K562 (cell line): ENCODE data around the gene CHCT1. TPM values are rescaled to one million over a fixed set of nuclear protein-coding genes. Genes with fewer than 3 reads are reported as not detected.

Experiments used
- ATF3 ChIP-seq, 2 experiments: fragments of 450-650 bp in 1 of 2; sonication (generic) in 1 of 2; formaldehyde crosslinking in 1 of 2; IDR thresholded peaks in 1 of 2; conservative IDR thresholded peaks in 1 of 2; 2 replicates each; pipeline versions ENCODE4 v1.6.1 to v1.8.1; 2016 to 2023; ENCODE audit warnings: mild to moderate bottlenecking in 2 of 2, moderate library complexity in 2 of 2, inconsistent platforms in 1 of 2, missing genetic modification reagents in 1 of 2
- BHLHE40 ChIP-seq: IDR thresholded peaks from 2 replicates; pipeline ENCODE4 v1.6.1; 2011; ENCODE audit warnings: low read length, improper control_type of control experiment
- DACH1 ChIP-seq: fragments of 450-650 bp; IDR thresholded peaks from 2 replicates; pipeline ENCODE4 v1.6.1; 2018; ENCODE audit not compliant: partially characterized antibody
- DDX20 ChIP-seq: fragments of 450-650 bp; IDR thresholded peaks from 2 replicates; pipeline ENCODE4 v1.6.1; 2016; ENCODE audit warnings: missing genetic modification characterization, low read depth, mild to moderate bottlenecking, missing compliant biosample characterization, moderate library complexity
- EP300 ChIP-seq: IDR thresholded peaks from 2 replicates; pipeline ENCODE4 v1.6.1; 2012; ENCODE audit warnings: low read length, improper control_type of control experiment
- FOS ChIP-seq: IDR thresholded peaks from 3 replicates; pipeline ENCODE4 v1.6.1; 2011; ENCODE audit not compliant: insufficient read length; ENCODE audit errors: extremely low read depth
- HBP1 ChIP-seq: fragments of 450-650 bp; formaldehyde crosslinking; IDR thresholded peaks from 2 replicates; pipeline ENCODE4 v1.4.0; 2022; ENCODE audit warnings: missing genetic modification characterization
- KDM2B ChIP-seq: fragments of 250-450 bp; sonication (Bioruptor Pico); IDR thresholded peaks from 2 replicates; pipeline ENCODE4 v1.8.0; 2021; ENCODE audit warnings: mild to moderate bottlenecking, moderate library complexity
- KDM5B ChIP-seq: fragments of 200-600 bp; sonication (generic); IDR thresholded peaks from 2 replicates; pipeline ENCODE4 v1.6.1; 2012; ENCODE audit warnings: low read depth, mild to moderate bottlenecking, moderate library complexity, low read length, control low read depth, inconsistent platforms; ENCODE audit not compliant: insufficient replicate concordance
- KLF1 ChIP-seq: fragments of 450-650 bp; IDR thresholded peaks from 2 replicates; pipeline ENCODE4 v1.6.1; 2016; ENCODE audit warnings: missing genetic modification characterization, missing compliant biosample characterization
- KLF16 ChIP-seq: IDR thresholded peaks from 2 replicates; pipeline ENCODE4 v1.6.1; 2016; ENCODE audit warnings: antibody characterized with exemption
- NR1H2 ChIP-seq: sonication (generic); formaldehyde crosslinking; IDR thresholded peaks from 2 replicates; pipeline ENCODE4 v1.4.0; 2020; ENCODE audit warnings: mild to moderate bottlenecking, missing genetic modification reagents
- PPARD ChIP-seq: fragments of 250-450 bp; sonication (Bioruptor Pico); IDR thresholded peaks from 2 replicates; pipeline ENCODE4 v1.8.0; 2022; ENCODE audit warnings: inconsistent platforms, mild to moderate bottlenecking, moderate library complexity
- SLC30A9 ChIP-seq: fragments of 250-450 bp; sonication (Bioruptor Pico); IDR thresholded peaks from 2 replicates; pipeline ENCODE4 v1.8.0; 2022; ENCODE audit warnings: mild to moderate bottlenecking, moderate library complexity
- TEAD2 ChIP-seq: fragments of 450-650 bp; IDR thresholded peaks from 2 replicates; pipeline ENCODE4 v1.6.1; 2016; ENCODE audit warnings: missing genetic modification characterization, control low read depth, missing compliant biosample characterization
- THRA ChIP-seq: fragments of 450-650 bp; IDR thresholded peaks from 2 replicates; pipeline ENCODE4 v1.6.1; 2017; ENCODE audit warnings: mild to moderate bottlenecking, moderate library complexity
- ZNF609 ChIP-seq: sonication (generic); formaldehyde crosslinking; IDR thresholded peaks from 2 replicates; pipeline ENCODE4 v1.8.1; 2023; ENCODE audit warnings: missing genetic modification reagents, mild to moderate bottlenecking, borderline replicate concordance
- ZNF766 ChIP-seq: fragments of 200-800 bp; sonication (Bioruptor generic); conservative IDR thresholded peaks from 2 replicates; pipeline ENCODE4 v1.6.1; 2016; ENCODE audit warnings: missing genetic modification characterization, missing compliant biosample characterization
- ZNF830 ChIP-seq: fragments of 250-450 bp; sonication (Bioruptor Pico); IDR thresholded peaks from 2 replicates; pipeline ENCODE4 v1.5.0; 2021; ENCODE audit warnings: mild to moderate bottlenecking
- polyA plus RNA-seq, 8 experiments: library from polyadenylated mRNA; depleted of rRNA in 4 of 8; stranded (reverse) in 5 of 8; unstranded in 3 of 8; fragments of >200 nt; fragmentation: Nextera tagmentation in 2 of 8; fragmentation: Illumina TruSeq in 1 of 8; extraction: Ambion mirVana in 2 of 8; extraction: Trizol in 1 of 8; gene quantifications; 2 replicates each; pipeline versions ENCODE4 v1.2.1 to v1.2.3, GENCODE V29; 2011 to 2014; ENCODE audit warnings: inconsistent platforms in 1 of 8, missing spikeins in 1 of 8
- total RNA-seq, 7 experiments: library from RNA; depleted of rRNA in 6 of 7; stranded (reverse); fragments of >200 nt in 6 of 7; fragmentation: Illumina TruSeq in 2 of 7; extraction: Trizol in 2 of 7; gene quantifications; 2 replicates each; pipeline versions ENCODE4 v1.2.1 to v1.2.3, GENCODE V29; 2011 to 2021; ENCODE audit warnings: low replicate concordance in 1 of 7

Gene CHCT1
- total and polyA plus RNA-seq, 9 of the 15 experiments (the other 6 are each of a cell fraction or from before 2014, with no cell fraction given): not detected

GRCh38 chr17:60391471-60392041 is 30.7 kb upstream of the CHCT1 start (continued):
- TF ChIP-seq EP300 (no peak), HBP1 (peak; percentile 70; the same call in 1 of the 2 replicates), ZNF830 (CRISPR knock-in tag) (no peak), ATF3 (IDR thresholded peaks at IDR 0.05) (no peak), ATF3 (CRISPR knock-in tag; conservative IDR thresholded peaks at IDR 0.05) (no peak), DACH1 (no peak), KLF1 (tag) (no peak), KDM5B (peak; percentile 48), BHLHE40 (no peak), SLC30A9 (CRISPR knock-in tag) (no peak), KDM2B (CRISPR knock-in tag) (no peak), FOS (no peak), TEAD2 (no peak), KLF16 (no peak), NR1H2 (no peak), DDX20 (tag) (no peak), ZNF766 (CRISPR knock-in tag) (no peak), THRA (no peak), ZNF609 (CRISPR knock-in tag) (no peak), PPARD (CRISPR knock-in tag) (no peak)
